ENCODE measurements around the gene HYDIN.

The HYDIN gene

DNA sequence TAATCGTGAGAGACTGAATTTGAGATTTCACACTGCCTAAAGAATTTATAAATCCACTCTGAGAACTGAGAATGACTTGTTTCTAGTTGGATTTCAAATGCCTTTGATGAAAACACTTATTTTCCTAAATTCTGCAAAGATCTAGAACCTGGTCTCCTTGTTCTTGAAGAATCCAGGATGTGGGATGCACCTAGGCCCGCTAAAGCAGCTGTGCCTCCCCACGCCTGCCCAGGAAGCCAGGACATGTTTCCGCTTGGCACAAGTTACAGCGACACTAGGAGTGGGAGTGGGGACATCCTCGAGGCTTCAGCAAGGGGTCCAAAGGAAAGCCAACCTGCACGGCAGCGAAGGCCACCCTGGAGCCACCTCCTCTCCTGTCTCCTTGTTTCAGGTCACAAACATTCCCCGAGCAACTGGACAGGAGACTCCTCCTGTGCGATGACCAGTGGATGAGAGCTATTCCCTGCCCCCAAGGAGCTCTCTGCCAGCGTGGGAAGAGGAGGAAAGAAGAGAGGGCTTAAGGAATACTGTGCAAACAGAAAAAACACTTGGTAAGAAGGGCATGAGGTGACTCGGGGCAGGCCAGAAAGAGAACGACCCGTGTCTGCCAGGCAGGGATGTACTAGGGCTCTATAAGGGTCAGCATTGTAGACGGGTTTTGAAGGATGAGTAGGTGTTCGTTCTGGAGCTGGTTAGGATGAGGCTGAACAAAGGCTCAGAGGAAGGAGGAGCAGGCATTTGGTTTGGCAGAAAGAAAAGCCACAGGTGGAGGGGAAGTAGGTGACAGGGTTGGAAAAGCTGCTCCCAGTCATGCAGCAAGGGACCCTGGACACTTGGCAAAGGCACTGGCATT lies 440.7 kb downstream of the HYDIN start:
- peak overlapping the region; percentile 2 for H3K9ac ChIP-seq (ENCODE audit: low read depth, low read length, poor library complexity)
- H2BK15ac ChIP-seq (ENCODE audit: low read length): no peak overlapping the region
- H4K91ac ChIP-seq (ENCODE audit: low read depth, low read length, poor library complexity): no peak overlapping the region
- H3K4me1 ChIP-seq (ENCODE audit: control insufficient read depth in 2 of 2, insufficient read depth in 1 of 2, low read depth in 1 of 2, low read length in 2 of 2): peaks cover 4 to 11% of the 10 kb centered on the region in 2 donors
- H3K4me2 ChIP-seq (ENCODE audit: insufficient read depth, low read length, poor library complexity, severe bottlenecking): no peak overlapping the region
- no peak overlapping the region for H2BK12ac ChIP-seq (ENCODE audit: low read length)
- no CpG with 5 or more reads among the region's 16 CpGs for WGBS, 2 donors (ENCODE audit: extremely low coverage in 2 of 2, insufficient read length in 2 of 2, insufficient replicate concordance in 1 of 2)
- H3K14ac ChIP-seq (ENCODE audit: low read length): no peak overlapping the region
- peaks cover 10% of the 10 kb centered on the region for H3K79me1 ChIP-seq (ENCODE audit: low read depth, low read length)
- H3K27ac ChIP-seq (replicated peaks; ENCODE audit: low read length): no peak overlapping the region
- H2AK5ac ChIP-seq (ENCODE audit: low read depth, low read length): no peak overlapping the region
- DNase-seq (ENCODE audit: low spot score): no peak
- H2BK5ac ChIP-seq (ENCODE audit: low read length): no peak overlapping the region
- no peaks in the 10 kb centered on the region for H3K27me3 ChIP-seq (ENCODE audit: control insufficient read depth in 3 of 3, insufficient read depth in 3 of 3, low read depth in 1 of 3, low read length in 3 of 3)
- no peaks in the 10 kb centered on the region for H3K9me3 ChIP-seq (replicated peaks in 1 of 2; ENCODE audit: control insufficient read depth in 2 of 2, insufficient read depth in 1 of 2, low read depth in 1 of 2, low read length in 2 of 2)
- H3K18ac ChIP-seq (ENCODE audit: low read length): no peak overlapping the region
- no peak overlapping the region for H4K8ac ChIP-seq (ENCODE audit: low read depth, low read length)
- no peak overlapping the region for H3K4me3 ChIP-seq (ENCODE audit: low read length in 2 of 2)
- H3K36me3 ChIP-seq (replicated peaks in 1 of 2; ENCODE audit: control insufficient read depth in 2 of 2, insufficient read depth in 2 of 2, low read length in 2 of 2): peaks cover 9 to 25% of the 10 kb centered on the region in 2 donors
- H3K4ac ChIP-seq (ENCODE audit: low read length): no peak overlapping the region
- no peak overlapping the region for H2AFZ ChIP-seq (ENCODE audit: low read length)
- no peak overlapping the region for H3K23ac ChIP-seq (ENCODE audit: low read depth, low read length, poor library complexity)
- no peak overlapping the region for H2BK120ac ChIP-seq (ENCODE audit: low read depth, low read length)

DNA sequence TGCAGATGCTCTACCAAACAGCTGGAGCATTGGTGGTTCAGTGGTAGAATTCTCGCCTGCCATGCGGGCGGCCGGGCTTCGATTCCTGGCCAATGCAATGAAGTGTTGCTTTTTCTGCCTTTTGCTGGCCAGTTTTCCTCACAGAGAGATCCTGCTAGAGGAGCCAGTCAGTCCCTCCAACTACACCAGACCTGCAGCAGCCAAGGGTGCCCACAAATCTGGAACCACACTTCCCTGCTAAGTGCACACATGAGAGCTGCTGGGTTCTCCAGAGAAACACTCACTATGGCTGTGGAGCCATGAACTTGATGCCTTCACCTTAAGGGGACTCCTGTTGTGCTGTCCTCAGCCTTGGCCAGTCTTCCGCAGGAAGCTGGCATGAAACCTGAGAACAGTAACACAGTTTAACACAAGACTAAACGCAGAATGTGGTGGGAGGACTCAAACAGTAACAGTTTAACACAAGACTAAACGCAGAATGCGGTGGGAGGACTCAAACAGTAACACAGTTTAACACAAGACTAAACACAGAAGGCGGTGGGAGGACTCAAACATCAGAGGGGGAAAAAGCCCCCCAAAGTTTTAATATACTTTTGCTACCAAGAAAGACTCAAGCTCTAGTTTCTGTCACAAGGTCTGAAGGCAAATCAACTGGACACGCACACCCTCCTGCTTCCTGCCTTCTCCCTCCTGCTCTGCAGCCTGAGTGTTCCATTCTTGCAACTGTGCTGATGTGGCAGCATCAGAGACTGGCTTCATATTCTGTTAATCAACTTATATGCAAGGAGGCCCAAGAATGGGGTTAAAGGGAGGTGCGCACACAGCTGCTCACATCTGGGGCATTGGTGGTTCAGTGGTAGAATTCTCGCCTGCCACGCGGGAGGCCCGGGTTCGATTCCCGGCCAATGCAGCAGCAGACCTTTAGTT lies 441.6 kb downstream of the HYDIN start:
- no peak overlapping the region for H2AK5ac ChIP-seq (ENCODE audit: low read depth, low read length)
- peaks cover 10% of the 10 kb centered on the region for H3K79me1 ChIP-seq (ENCODE audit: low read depth, low read length)
- no peak overlapping the region for H4K91ac ChIP-seq (ENCODE audit: low read depth, low read length, poor library complexity)
- no CpG with 5 or more reads among the region's 18 CpGs for WGBS, 2 donors (ENCODE audit: extremely low coverage in 2 of 2, insufficient read length in 2 of 2, insufficient replicate concordance in 1 of 2)
- no peak for DNase-seq (ENCODE audit: low spot score)
- no peak overlapping the region for H2AFZ ChIP-seq (ENCODE audit: low read length)
- no peak overlapping the region for H4K8ac ChIP-seq (ENCODE audit: low read depth, low read length)
- no peak overlapping the region for H3K4me2 ChIP-seq (ENCODE audit: insufficient read depth, low read length, poor library complexity, severe bottlenecking)
- H3K36me3 ChIP-seq (replicated peaks in 1 of 2; ENCODE audit: control insufficient read depth in 2 of 2, insufficient read depth in 2 of 2, low read length in 2 of 2): peaks cover 16 to 34% of the 10 kb centered on the region in 2 donors
- H3K14ac ChIP-seq (ENCODE audit: low read length): no peak overlapping the region
- H2BK15ac ChIP-seq (ENCODE audit: low read length): no peak overlapping the region
- peaks cover 4 to 11% of the 10 kb centered on the region in 2 donors for H3K4me1 ChIP-seq (ENCODE audit: control insufficient read depth in 2 of 2, insufficient read depth in 1 of 2, low read depth in 1 of 2, low read length in 2 of 2)
- no peak overlapping the region for H3K9ac ChIP-seq (ENCODE audit: low read depth, low read length, poor library complexity)
- H3K4me3 ChIP-seq (ENCODE audit: low read length in 2 of 2): no peak overlapping the region
- no peak overlapping the region for H3K27ac ChIP-seq (replicated peaks; ENCODE audit: low read length)
- H3K18ac ChIP-seq (ENCODE audit: low read length): no peak overlapping the region
- no peak overlapping the region for H2BK5ac ChIP-seq (ENCODE audit: low read length)
- H3K27me3 ChIP-seq (ENCODE audit: control insufficient read depth in 3 of 3, insufficient read depth in 3 of 3, low read depth in 1 of 3, low read length in 3 of 3): no peaks in the 10 kb centered on the region
- no peak overlapping the region for H3K4ac ChIP-seq (ENCODE audit: low read length)
- H3K23ac ChIP-seq (ENCODE audit: low read depth, low read length, poor library complexity): peak overlapping the region; percentile 61
- no peak overlapping the region for H2BK12ac ChIP-seq (ENCODE audit: low read length)
- no peaks in the 10 kb centered on the region for H3K9me3 ChIP-seq (replicated peaks in 1 of 2; ENCODE audit: control insufficient read depth in 2 of 2, insufficient read depth in 1 of 2, low read depth in 1 of 2, low read length in 2 of 2)
- H2BK120ac ChIP-seq (ENCODE audit: low read depth, low read length): no peak overlapping the region

DNA sequence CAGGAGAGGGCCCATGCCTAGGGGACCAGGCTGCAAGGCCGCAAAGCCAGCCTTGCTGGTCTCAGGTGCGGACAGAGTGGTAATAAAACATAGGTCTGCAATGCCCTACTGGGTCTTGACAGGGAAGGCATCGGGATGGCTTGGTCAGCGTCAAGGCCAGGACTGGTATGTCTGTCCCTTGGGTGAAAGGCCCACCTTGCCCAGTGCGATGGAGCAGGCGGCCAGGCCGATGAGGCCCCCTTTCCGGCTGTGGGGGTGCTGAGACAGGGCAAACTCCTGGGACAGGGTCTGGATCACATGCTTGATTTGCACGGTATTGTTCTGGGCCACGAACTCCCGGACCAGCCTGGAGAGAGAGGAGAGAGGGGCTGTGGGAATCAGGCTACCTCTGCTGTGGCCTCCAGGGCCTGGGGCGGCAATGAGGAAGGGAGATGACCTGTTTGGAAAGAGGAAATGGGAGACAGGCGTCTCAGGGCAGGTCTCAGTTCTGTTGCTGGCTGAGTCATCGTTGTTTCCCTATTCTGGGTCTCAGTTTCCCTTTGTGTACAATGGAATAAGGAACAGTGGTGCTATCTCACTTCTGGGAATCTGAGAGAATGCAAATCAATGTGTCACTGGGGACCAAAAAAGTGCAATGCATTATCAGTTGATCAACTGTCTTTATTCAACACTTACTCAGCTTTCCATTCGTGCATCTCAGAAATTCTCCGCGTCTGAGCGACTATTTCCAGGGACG lies 444.3 kb downstream of the HYDIN start:
- Histone ChIP-seq H2BK120ac (ENCODE audit: low read depth, low read length) (no peak overlapping the region), H3K18ac (ENCODE audit: low read length) (no peak overlapping the region), H2AK5ac (ENCODE audit: low read depth, low read length) (no peak overlapping the region), H3K27me3 (ENCODE audit: control insufficient read depth in 3 of 3, insufficient read depth in 3 of 3, low read depth in 1 of 3, low read length in 3 of 3) (no peaks in the 10 kb centered on the region), H3K36me3 (replicated peaks in 1 of 2; ENCODE audit: control insufficient read depth in 2 of 2, insufficient read depth in 2 of 2, low read length in 2 of 2) (peaks cover 39 to 61% of the 10 kb centered on the region in 2 donors), H3K4me2 (ENCODE audit: insufficient read depth, low read length, poor library complexity, severe bottlenecking) (no peak overlapping the region), H3K4me3 (ENCODE audit: low read length in 2 of 2) (peak overlapping the region in 1 of 2 donors; percentile 7), H3K4ac (ENCODE audit: low read length) (no peak overlapping the region), H2BK15ac (ENCODE audit: low read length) (no peak overlapping the region), H3K79me1 (ENCODE audit: low read depth, low read length) (no peaks in the 10 kb centered on the region), H3K9me3 (replicated peaks in 1 of 2; ENCODE audit: control insufficient read depth in 2 of 2, insufficient read depth in 1 of 2, low read depth in 1 of 2, low read length in 2 of 2) (peaks cover 4 to 10% of the 10 kb centered on the region in 2 donors), H2BK5ac (ENCODE audit: low read length) (no peak overlapping the region), H2BK12ac (ENCODE audit: low read length) (no peak overlapping the region), H2AFZ (ENCODE audit: low read length) (no peak overlapping the region), H3K27ac (replicated peaks; ENCODE audit: low read length) (no peak overlapping the region), H4K8ac (ENCODE audit: low read depth, low read length) (no peak overlapping the region), H4K91ac (ENCODE audit: low read depth, low read length, poor library complexity) (no peak overlapping the region), H3K23ac (ENCODE audit: low read depth, low read length, poor library complexity) (peak overlapping the region; percentile 14), H3K4me1 (ENCODE audit: control insufficient read depth in 2 of 2, insufficient read depth in 1 of 2, low read depth in 1 of 2, low read length in 2 of 2) (peaks cover 4 to 9% of the 10 kb centered on the region in 2 donors), H3K14ac (ENCODE audit: low read length) (no peak overlapping the region), H3K9ac (ENCODE audit: low read depth, low read length, poor library complexity) (peak overlapping the region; percentile 65)
- no peak for DNase-seq (ENCODE audit: low spot score)
- no CpG with 5 or more reads among the region's 19 CpGs for WGBS, 2 donors (ENCODE audit: extremely low coverage in 2 of 2, insufficient read length in 2 of 2, insufficient replicate concordance in 1 of 2)
